ENCODE results near the gene TMEM217.

The TMEM217 gene

GRCh38 chr6:37239526-37239925 lies 18.4 kb downstream of the TMEM217 start:
- H3K27ac ChIP-seq (ENCODE audit: low read length) = no peak overlapping the region
- peaks cover 5% of the 10 kb centered on the region; the same call in 1 of the 2 replicates for H3K4me1 ChIP-seq (ENCODE audit: low read length)
- no peaks in the 10 kb centered on the region for H3K79me2 ChIP-seq (ENCODE audit: low read length)
- H3K9ac ChIP-seq (ENCODE audit: low read length) = no peak overlapping the region
- no peak overlapping the region for H3K4me2 ChIP-seq (ENCODE audit: low read depth, low read length)
- H3K36me3 ChIP-seq (replicated peaks; ENCODE audit: insufficient read depth, low read length) = no peaks in the 10 kb centered on the region
- H2AFZ ChIP-seq (ENCODE audit: low read length) = no peak overlapping the region
- no peaks in the 10 kb centered on the region for H3F3A ChIP-seq (ENCODE audit: insufficient read depth, low read length)
- no peaks in the 10 kb centered on the region for H4K20me1 ChIP-seq (ENCODE audit: insufficient read depth, low read length)
- H3K27me3 ChIP-seq (replicated peaks; ENCODE audit: insufficient read depth, low read length) = no peaks in the 10 kb centered on the region
- DNase-seq = no peak
- H3K9me2 ChIP-seq (replicated peaks; ENCODE audit: insufficient read depth, low read length) = no peaks in the 10 kb centered on the region
- H3K4me3 ChIP-seq (ENCODE audit: low read length) = no peak overlapping the region
- no peaks in the 10 kb centered on the region for H3K9me3 ChIP-seq (replicated peaks; ENCODE audit: insufficient read depth, low read length)
- no peak for TF ChIP-seq CTCF (IDR thresholded peaks at IDR 0.05; ENCODE audit: low read length)
- no peak for TF ChIP-seq EZH2 (optimal IDR thresholded peaks at IDR 0.05; ENCODE audit: low read depth, low read length)
- no peak for TF ChIP-seq EZH2phosphoT487 (IDR thresholded peaks at IDR 0.05; ENCODE audit: low read length)

GRCh38 chr6:37238381-37238780 lies 19.6 kb downstream of the TMEM217 start:
- H2AFZ ChIP-seq (ENCODE audit: low read length) = no peak overlapping the region
- H3K9ac ChIP-seq (ENCODE audit: low read length) = no peak overlapping the region
- no peaks in the 10 kb centered on the region for H3K9me3 ChIP-seq (replicated peaks; ENCODE audit: insufficient read depth, low read length)
- H3K27ac ChIP-seq (ENCODE audit: low read length) = no peak overlapping the region
- H3K79me2 ChIP-seq (ENCODE audit: low read length) = no peaks in the 10 kb centered on the region
- H3K4me3 ChIP-seq (ENCODE audit: low read length) = no peak overlapping the region
- H3K4me1 ChIP-seq (ENCODE audit: low read length) = peaks cover 5% of the 10 kb centered on the region; the same call in 1 of the 2 replicates
- H3K27me3 ChIP-seq (replicated peaks; ENCODE audit: insufficient read depth, low read length) = no peaks in the 10 kb centered on the region
- no peaks in the 10 kb centered on the region for H3K36me3 ChIP-seq (replicated peaks; ENCODE audit: insufficient read depth, low read length)
- DNase-seq = no peak
- H4K20me1 ChIP-seq (ENCODE audit: insufficient read depth, low read length) = no peaks in the 10 kb centered on the region
- TF ChIP-seq EZH2phosphoT487 (IDR thresholded peaks at IDR 0.05; ENCODE audit: low read length) = no peak
- TF ChIP-seq EZH2 (optimal IDR thresholded peaks at IDR 0.05; ENCODE audit: low read depth, low read length) = no peak
- TF ChIP-seq CTCF (IDR thresholded peaks at IDR 0.05; ENCODE audit: low read length) = no peak
- no peak overlapping the region for H3K4me2 ChIP-seq (ENCODE audit: low read depth, low read length)
- H3K9me2 ChIP-seq (replicated peaks; ENCODE audit: insufficient read depth, low read length) = no peaks in the 10 kb centered on the region
- H3F3A ChIP-seq (ENCODE audit: insufficient read depth, low read length) = no peaks in the 10 kb centered on the region

GRCh38 chr6:37237789-37238188 lies 20.2 kb downstream of the TMEM217 start:
- no peak for TF ChIP-seq EZH2 (optimal IDR thresholded peaks at IDR 0.05; ENCODE audit: low read depth, low read length)
- Histone ChIP-seq H3K9ac (ENCODE audit: low read length) (no peak overlapping the region), H3K4me2 (ENCODE audit: low read depth, low read length) (no peak overlapping the region), H3F3A (ENCODE audit: insufficient read depth, low read length) (no peaks in the 10 kb centered on the region), H3K4me1 (ENCODE audit: low read length) (peaks cover 5% of the 10 kb centered on the region; the same call in 1 of the 2 replicates), H3K27ac (ENCODE audit: low read length) (no peak overlapping the region), H4K20me1 (ENCODE audit: insufficient read depth, low read length) (no peaks in the 10 kb centered on the region), H3K9me2 (replicated peaks; ENCODE audit: insufficient read depth, low read length) (no peaks in the 10 kb centered on the region), H3K79me2 (ENCODE audit: low read length) (no peaks in the 10 kb centered on the region), H3K9me3 (replicated peaks; ENCODE audit: insufficient read depth, low read length) (no peaks in the 10 kb centered on the region), H3K4me3 (ENCODE audit: low read length) (no peak overlapping the region), H3K27me3 (replicated peaks; ENCODE audit: insufficient read depth, low read length) (no peaks in the 10 kb centered on the region), H2AFZ (ENCODE audit: low read length) (no peak overlapping the region), H3K36me3 (replicated peaks; ENCODE audit: insufficient read depth, low read length) (no peaks in the 10 kb centered on the region)
- DNase-seq = no peak

- no peak overlapping the region for H2AFZ ChIP-seq (ENCODE audit: low read length)
- no peak overlapping the region for H3K27ac ChIP-seq (ENCODE audit: low read length)
- no peak for DNase-seq
These were observed 21.0 kb downstream of the TMEM217 start for GRCh38 chr6:37236921-37237320.

More at GRCh38 chr6:37236921-37237320, 21.0 kb downstream of the TMEM217 start:
- Histone ChIP-seq H3K9ac (ENCODE audit: low read length) (no peak overlapping the region), H3K27me3 (replicated peaks; ENCODE audit: insufficient read depth, low read length) (no peaks in the 10 kb centered on the region), H3K4me2 (ENCODE audit: low read depth, low read length) (no peak overlapping the region), H3K79me2 (ENCODE audit: low read length) (no peaks in the 10 kb centered on the region), H3K9me2 (replicated peaks; ENCODE audit: insufficient read depth, low read length) (no peaks in the 10 kb centered on the region), H3K4me1 (ENCODE audit: low read length) (peaks cover 5% of the 10 kb centered on the region; the same call in 1 of the 2 replicates), H3K36me3 (replicated peaks; ENCODE audit: insufficient read depth, low read length) (no peaks in the 10 kb centered on the region), H3F3A (ENCODE audit: insufficient read depth, low read length) (no peaks in the 10 kb centered on the region), H3K9me3 (replicated peaks; ENCODE audit: insufficient read depth, low read length) (no peaks in the 10 kb centered on the region), H3K4me3 (ENCODE audit: low read length) (no peak overlapping the region), H4K20me1 (ENCODE audit: insufficient read depth, low read length) (no peaks in the 10 kb centered on the region)
- no peak for TF ChIP-seq EZH2phosphoT487 (IDR thresholded peaks at IDR 0.05; ENCODE audit: low read length)
- TF ChIP-seq EZH2 (optimal IDR thresholded peaks at IDR 0.05; ENCODE audit: low read depth, low read length) = no peak
- no peak for TF ChIP-seq CTCF (IDR thresholded peaks at IDR 0.05; ENCODE audit: low read length)

All from MM.1S (cell line).